NB4 (cell line): ENCODE results near the gene ITGB3.
"Not testable (repeated sequence)": the region's sequence is repeated elsewhere in the genome, so short reads cannot be mapped to it uniquely, and the experiment has no call there.

Experiments used
- POLR2A ChIP-seq: IDR thresholded peaks from 2 replicates; pipeline ENCODE4 v1.6.1; 2011; ENCODE audit warnings: mild to moderate bottlenecking; ENCODE audit not compliant: insufficient read length; ENCODE audit errors: extremely low read depth
- TF ChIP-seq, protein P1 (sequence below): IDR thresholded peaks from one replicate; pipeline ENCODE4 v1.5.1; 2012; ENCODE audit warnings: low read depth, low read length
- TF ChIP-seq, protein P2 (sequence below): IDR thresholded peaks from 2 replicates; pipeline ENCODE4 v1.6.1; 2011; ENCODE audit warnings: low read depth, low read length

DNA sequence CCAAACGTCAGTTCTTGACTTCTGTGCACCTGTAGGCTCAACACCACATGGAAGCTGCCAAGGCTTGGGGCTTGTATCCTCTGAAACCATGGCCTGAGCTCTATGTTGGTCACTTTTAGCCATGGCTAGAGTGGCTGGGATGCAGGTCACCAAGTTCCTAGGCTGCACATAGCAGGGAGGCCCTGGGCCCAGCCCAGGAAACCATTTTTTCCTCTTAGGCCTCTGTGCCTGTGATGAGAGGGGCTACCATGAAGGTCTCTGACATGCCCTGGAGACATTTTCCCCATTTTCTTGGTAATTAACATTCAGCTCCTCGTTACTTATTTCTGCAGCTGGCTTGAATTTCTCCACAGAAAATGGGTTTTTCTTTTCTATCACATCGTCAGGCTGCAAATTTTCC, 15.3 kb downstream of the ITGB3 start:
- TF ChIP-seq POLR2A = not testable (repeated sequence)
- TF ChIP-seq, protein P1, sequence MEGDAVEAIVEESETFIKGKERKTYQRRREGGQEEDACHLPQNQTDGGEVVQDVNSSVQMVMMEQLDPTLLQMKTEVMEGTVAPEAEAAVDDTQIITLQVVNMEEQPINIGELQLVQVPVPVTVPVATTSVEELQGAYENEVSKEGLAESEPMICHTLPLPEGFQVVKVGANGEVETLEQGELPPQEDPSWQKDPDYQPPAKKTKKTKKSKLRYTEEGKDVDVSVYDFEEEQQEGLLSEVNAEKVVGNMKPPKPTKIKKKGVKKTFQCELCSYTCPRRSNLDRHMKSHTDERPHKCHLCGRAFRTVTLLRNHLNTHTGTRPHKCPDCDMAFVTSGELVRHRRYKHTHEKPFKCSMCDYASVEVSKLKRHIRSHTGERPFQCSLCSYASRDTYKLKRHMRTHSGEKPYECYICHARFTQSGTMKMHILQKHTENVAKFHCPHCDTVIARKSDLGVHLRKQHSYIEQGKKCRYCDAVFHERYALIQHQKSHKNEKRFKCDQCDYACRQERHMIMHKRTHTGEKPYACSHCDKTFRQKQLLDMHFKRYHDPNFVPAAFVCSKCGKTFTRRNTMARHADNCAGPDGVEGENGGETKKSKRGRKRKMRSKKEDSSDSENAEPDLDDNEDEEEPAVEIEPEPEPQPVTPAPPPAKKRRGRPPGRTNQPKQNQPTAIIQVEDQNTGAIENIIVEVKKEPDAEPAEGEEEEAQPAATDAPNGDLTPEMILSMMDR = not testable (repeated sequence)
- TF ChIP-seq, protein P2, sequence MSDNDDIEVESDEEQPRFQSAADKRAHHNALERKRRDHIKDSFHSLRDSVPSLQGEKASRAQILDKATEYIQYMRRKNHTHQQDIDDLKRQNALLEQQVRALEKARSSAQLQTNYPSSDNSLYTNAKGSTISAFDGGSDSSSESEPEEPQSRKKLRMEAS = not testable (repeated sequence)
